Muscle of arm (tissue), 12 donors: Measurements from ENCODE around the gene HSD3B2. TPM values are rescaled to one million over a fixed set of nuclear protein-coding genes. Genes with fewer than 3 reads are reported as not detected.

Experiments used
- DNase-seq: peaks from one replicate; pipeline ENCODE4 v3.0.0-alpha.2; 2013
- polyA plus RNA-seq, 12 donors: library from polyadenylated mRNA; unstranded; fragments of 120-200 nt; gene quantifications; one replicate each; pipeline ENCODE4 v1.2.1, GENCODE V29; 2013; ENCODE audit not compliant: insufficient read length in 12 of 12

HSD3B2 gene
- polyA plus RNA-seq, 12 donors, result 0.14 to 0.24 TPM; not detected in 10

- no peak for DNase-seq
Measured at GRCh38 chr1:119453021-119453420, 38.1 kb downstream of the HSD3B2 start.

- no peak for DNase-seq
Measured at GRCh38 chr1:119462964-119463363, 48.0 kb downstream of the HSD3B2 start.

GRCh38 chr1:119463569-119463968, 48.6 kb downstream of the HSD3B2 start:
- DNase-seq, result no peak

GRCh38 chr1:119466445-119466844, 51.5 kb downstream of the HSD3B2 start:
- DNase-seq, result no peak

GRCh38 chr1:119467219-119467618, 52.3 kb downstream of the HSD3B2 start:
- no peak for DNase-seq

- no peak for DNase-seq
Measured at GRCh38 chr1:119467857-119468668, 53.1 kb downstream of the HSD3B2 start.

GRCh38 chr1:119469741-119470140, 54.8 kb downstream of the HSD3B2 start:
- no peak for DNase-seq

GRCh38 chr1:119470377-119470776, 55.4 kb downstream of the HSD3B2 start:
- DNase-seq, result no peak

- DNase-seq, result no peak
Measured at GRCh38 chr1:119470958-119471357, 56.0 kb downstream of the HSD3B2 start.

- no peak for DNase-seq
Measured at GRCh38 chr1:119471566-119471965, 56.6 kb downstream of the HSD3B2 start.

- no peak for DNase-seq
Measured at GRCh38 chr1:119472080-119472818, 57.3 kb downstream of the HSD3B2 start.

Other genes starting within 250 kb of the HSD3B2 start
- under 1 TPM in 5 of 12 donors, not detected in 7; 0.12 to 0.28 (median 0.24) TPM for gene HAO2, start 46.4 kb upstream of the HSD3B2 start, polyA plus RNA-seq
- gene HSD3B1, start 92.1 kb downstream of the HSD3B2 start, polyA plus RNA-seq, result under 1 TPM in 9 of 12 donors, not detected in 3; 0.19 to 0.93 (median 0.34) TPM
- 10 to 100 TPM in 6 of 12 donors, 1 to 10 TPM in 5, not detected in 1; 8.1 to 12.4 (median 10.0) TPM for gene ZNF697, start 233.1 kb downstream of the HSD3B2 start, polyA plus RNA-seq